KG1 (cell line): Measurements from ENCODE around the gene OXA1L.
"Not testable (repeated sequence)": the region's sequence is repeated elsewhere in the genome, so short reads cannot be mapped to it uniquely, and the experiment has no call there.

Experiments
- DNase-seq: peaks from one replicate; lab custom pipeline; 2025; lab: John Stamatoyannopoulos, UW

The OXA1L gene

DNA sequence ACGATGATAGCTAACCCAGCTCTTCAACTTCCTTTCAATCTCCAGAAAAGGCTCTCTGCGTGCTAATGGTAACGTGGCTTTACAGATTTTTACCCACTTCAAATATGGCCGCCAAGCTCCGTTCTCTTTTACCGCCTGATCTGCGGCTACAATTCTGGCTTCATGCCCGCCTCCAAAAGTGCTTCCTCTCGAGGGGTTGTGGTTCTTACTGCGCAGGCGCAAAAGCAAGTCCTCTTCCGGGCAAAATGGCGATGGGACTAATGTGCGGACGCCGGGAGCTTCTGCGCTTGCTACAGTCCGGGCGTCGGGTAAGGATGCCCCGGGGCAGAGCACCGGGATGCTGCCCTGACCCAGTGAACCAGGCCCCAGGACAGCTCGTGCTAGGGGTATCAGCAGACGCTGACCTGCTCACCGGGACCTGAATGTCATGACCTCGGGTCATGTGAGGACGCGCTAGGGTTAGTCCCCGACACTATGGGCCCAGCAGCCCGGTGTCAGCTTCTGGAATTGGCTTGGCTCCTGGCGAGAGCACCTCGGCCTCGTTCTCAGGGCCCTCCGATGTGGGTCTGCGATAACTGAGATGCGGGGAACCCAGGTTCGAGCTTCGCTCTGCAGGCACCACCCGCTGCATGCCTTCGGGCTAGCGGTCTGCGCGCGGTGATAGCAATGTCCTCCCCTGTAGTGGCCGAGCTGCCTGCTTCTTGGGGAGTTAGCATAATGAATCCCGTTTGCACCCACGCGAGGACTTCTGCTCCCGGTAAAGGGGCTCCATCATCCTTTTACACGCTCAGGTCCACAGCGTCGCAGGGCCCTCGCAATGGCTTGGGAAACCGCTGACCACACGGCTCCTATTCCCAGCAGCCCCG lies at the start of gene OXA1L:
Gene OXA1L (plus strand): TSS at position 232 of the 866 bp plus-strand sequence. CDS start 14 bp downstream, at position 246.
- DNase-seq = peak; percentile 74

DNA sequence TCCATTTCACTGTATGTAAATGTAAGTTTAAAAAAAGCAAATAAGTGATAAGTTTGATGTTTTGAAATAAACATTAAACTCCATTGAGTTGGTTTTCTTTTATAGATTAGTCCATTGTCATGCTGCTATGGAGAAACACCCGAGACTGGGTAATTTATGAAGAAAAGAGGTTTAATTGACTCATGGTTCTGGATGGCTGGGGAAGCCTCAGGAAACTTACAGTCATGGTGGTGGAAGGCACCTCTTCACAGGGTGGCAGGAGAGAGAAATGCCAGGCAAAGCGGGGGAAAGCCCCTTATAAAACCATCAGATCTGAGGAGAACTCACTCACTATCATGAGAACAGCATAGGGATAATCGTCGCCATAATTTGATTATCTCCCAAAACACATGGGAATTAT lies 48.4 kb upstream of the OXA1L start:
- no peak for DNase-seq

DNA sequence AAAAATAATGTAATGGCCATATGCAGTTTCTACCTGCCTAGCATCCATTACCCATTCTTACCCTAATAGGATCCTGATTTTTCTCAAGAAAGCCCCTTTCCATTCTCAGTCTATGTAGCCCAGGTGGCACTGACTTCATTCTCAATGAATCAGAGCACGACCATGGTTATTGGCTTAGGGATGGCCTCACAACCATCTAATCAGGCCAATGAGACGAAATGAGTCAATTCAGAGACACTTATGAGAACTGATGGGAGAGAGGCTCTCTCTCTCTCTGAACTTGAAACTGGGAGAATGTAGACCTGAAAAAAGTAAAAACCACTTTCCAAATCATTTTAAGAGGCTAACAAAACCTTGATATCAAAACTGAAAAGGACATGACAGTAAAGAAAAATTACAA lies 45.3 kb upstream of the OXA1L start:
- DNase-seq = no peak

- no peak for DNase-seq
Measured at GRCh38 chr14:22723815-22724214, 42.7 kb upstream of the OXA1L start.

DNA sequence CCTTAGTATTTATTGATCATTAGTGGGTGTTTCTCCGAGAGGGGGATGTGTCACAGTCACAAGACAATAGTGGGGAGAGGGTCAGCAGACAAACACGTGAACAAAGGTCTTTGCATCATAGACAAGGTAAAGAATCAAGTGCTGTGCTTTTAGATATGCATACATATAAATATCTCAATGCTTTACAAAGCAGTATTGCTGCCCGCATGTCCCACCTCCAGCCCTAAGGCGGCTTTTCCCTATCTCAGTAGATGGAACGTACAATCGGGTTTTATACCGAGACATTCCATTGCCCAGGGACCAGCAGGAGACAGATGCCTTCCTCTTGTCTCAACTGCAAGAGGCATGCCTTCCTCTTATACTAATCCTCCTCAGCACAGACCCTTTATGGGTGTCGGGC lies 41.6 kb upstream of the OXA1L start:
- not testable (repeated sequence) for DNase-seq

- not testable (repeated sequence) for DNase-seq
Measured at GRCh38 chr14:22725374-22725773, 41.1 kb upstream of the OXA1L start.

DNA sequence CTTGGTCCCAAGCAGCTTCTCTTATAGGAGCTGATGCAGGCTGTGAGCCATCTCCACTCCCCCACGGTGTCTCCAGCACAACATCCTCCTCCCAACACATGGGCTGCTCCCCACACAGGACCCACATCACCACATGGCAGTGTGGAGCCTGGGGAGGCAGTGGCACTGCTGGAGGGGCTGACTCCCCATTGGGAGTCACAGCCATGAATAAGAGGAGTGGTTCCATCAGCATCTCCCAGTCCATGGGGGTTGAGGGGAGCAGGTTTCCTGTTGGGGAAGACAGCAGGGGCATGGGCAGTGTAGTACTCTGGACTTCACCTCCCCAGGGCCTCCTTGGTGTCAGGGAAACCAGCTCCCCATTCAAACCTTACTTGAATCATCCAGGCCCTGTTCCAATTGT lies 40.5 kb upstream of the OXA1L start:
- no peak for DNase-seq

GRCh38 chr14:22732062-22732461 lies 34.4 kb upstream of the OXA1L start:
- not testable (repeated sequence) for DNase-seq

GRCh38 chr14:22733829-22734228 lies 32.7 kb upstream of the OXA1L start:
- DNase-seq = no peak

DNA sequence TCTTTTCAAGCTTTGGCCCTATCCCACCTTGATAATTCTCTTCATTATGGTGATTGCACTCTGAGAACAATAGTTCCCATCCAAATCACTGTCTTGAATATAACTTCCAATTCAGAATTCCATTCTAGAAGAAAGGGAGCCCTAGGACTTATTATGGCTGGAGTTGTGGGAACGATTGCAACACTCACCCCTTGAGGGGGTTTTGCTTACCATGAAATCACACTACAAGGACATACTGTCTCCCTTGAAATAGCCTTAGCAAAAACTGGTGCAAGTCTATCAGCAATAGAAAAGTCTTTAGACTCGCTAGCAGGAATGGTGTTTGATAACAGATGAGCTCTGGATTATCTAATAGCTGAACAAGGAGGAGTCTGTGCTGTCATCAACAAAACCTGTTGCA lies 31.4 kb upstream of the OXA1L start:
- DNase-seq = no peak

- not testable (repeated sequence) for DNase-seq
Measured at GRCh38 chr14:22736384-22736783, 30.1 kb upstream of the OXA1L start.

- no peak for DNase-seq
Measured at GRCh38 chr14:22737052-22737451, 29.4 kb upstream of the OXA1L start.

DNA sequence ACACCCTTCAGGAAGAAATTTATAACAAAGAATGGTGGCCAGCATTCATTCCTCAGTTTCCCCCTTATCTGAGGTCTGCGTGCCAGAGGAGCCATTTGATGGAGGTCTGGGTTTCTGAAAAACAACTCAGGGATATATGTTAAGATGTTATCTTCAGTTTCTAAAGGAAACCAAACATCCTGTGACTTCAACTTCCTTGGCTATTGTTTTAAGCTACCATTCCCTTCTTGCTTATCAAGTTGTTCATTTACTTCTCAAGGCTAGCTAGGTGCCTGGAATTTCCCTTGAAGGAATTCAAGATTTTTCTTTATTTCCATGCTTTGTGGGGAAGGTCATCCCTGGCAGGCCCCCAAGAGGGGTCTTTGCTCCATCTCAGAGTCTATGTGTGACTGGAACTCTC lies 27.1 kb upstream of the OXA1L start:
- no peak for DNase-seq

- DNase-seq = no peak
Measured at GRCh38 chr14:22740020-22740419, 26.5 kb upstream of the OXA1L start.

- DNase-seq = no peak
Measured at GRCh38 chr14:22747769-22748168, 18.7 kb upstream of the OXA1L start.

GRCh38 chr14:22748206-22748605 lies 18.3 kb upstream of the OXA1L start:
- no peak for DNase-seq

DNA sequence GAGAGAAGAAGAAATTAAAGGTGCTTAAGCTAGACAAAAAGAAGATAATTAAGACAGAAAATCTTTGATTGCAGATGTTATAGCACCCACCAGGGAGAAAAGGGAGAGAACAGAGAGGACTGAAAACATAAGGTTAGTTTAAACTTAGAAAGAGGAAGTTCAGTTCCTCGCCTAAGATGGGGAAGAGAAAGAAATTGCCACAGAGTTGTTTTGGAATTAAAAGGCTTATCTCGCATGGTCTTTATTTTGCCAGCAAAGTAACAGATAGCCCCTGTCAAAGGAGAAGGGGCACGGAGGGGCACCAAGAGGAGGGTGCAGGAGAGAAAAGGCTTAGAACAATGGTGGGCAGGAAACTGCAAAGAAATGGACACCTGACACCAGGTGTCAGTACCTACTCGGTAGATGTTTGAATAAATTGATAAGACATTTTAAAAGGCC lies 17.8 kb upstream of the OXA1L start:
- no peak for DNase-seq

- no peak for DNase-seq
Measured at GRCh38 chr14:22752422-22752821, 14.1 kb upstream of the OXA1L start.

DNA sequence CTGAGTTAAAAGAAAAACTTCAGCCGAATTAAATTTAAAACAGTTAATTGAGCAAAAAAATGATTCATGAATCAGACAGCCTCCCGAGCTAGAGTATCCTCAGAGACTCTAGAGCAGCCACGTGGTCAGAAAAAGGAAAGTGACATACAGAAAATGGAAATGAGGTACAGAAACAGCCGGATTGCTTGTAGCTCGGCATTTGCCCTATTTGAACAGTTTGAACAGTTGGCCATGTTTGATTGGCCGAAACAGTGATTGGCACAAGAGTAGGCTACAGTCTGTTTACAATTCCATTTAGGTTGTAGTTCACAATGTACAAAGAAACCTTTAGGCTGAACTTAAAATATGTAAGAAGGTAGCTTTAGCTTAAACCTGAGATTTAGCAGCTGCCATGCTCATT lies 12.9 kb upstream of the OXA1L start:
- DNase-seq = no peak

DNA sequence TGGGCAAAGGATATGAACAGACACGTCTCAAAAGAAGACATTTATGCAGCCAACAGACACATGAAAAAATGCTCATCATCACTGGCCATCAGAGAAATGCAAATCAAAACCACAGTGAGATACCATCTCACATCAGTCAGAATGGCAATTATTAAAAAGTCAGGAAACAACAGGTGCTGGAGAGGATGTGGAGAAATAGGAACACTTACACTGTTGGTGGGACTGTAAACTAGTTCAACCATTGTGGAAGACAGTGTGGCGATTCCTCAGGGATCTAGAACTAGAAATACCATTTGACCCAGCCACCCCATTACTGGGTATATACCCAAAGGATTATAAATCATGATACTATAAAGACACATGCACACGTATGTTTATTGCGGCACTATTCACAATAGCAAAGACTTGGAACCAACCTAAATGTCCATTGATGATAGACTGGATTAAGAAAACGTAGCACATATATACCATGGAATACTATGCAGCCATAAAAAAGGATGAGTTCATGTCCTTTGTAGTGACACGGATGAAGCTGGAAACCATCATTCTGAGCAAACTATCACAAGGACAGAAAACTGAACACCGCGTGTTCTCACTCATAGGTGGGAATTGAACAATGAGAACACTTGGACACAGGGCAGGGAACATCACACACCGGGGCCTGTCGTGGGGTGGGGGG lies 8.4 kb upstream of the OXA1L start:
- DNase-seq = not testable (repeated sequence)

DNA sequence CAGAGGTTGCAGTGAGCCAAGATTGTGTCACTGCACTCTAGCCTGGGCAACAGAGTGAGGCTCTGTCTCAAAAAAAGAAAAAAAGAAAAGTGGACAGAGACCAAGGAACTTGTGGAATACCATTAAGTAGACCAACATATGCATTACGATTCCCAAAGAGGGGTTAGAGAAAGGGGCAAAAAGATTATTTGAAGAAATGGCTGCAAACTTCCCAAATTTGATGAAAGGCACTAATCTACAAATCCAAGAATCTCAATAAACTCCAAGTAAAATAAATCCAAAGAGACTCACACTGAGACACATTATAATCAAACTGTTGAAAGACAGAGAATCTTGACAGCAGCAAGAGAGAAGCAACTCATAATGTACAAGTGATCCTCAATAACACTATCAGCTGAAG lies 4.8 kb upstream of the OXA1L start:
- DNase-seq = no peak

DNA sequence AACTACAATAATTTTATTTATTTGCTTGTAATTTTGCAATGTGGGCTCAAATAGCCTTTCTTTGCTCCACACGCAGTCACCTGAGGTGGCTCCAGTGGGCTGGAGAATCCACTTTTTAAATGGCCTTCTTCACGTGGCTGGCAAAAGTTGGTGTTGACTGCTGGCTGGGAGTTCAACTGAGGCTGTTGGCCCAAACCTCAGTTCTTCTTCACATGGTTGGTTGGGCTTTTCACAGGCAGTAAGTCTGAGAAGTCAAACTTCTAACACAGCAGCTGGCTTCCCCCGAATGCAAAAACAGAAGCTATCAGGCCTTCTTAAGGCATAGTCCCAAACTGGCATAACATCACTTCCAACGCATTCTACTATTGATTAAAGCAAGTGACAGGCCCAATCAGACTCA lies 2.1 kb upstream of the OXA1L start:
- DNase-seq = no peak

GRCh38 chr14:22767323-22767589 lies 768 bp downstream of the OXA1L start:
- no peak for DNase-seq

- no peak for DNase-seq
Measured at GRCh38 chr14:22768947-22769346, 2.5 kb downstream of the OXA1L start.
